PFSK-1 (cell line): ENCODE measurements around the gene RAB6A.

ENCODE experiments used
- FOXP2 ChIP-seq: optimal IDR thresholded peaks from 2 replicates; pipeline ENCODE3; 2011; ENCODE audit warnings: borderline replicate concordance, control low read depth, inconsistent platforms; ENCODE audit not compliant: insufficient read depth; ENCODE audit errors: extremely low read length, extremely low read depth
- POLR2AphosphoS5 ChIP-seq: IDR thresholded peaks from 2 replicates; pipeline ENCODE4 v1.6.1; 2012; ENCODE audit warnings: low read depth, mild to moderate bottlenecking, control low read depth, low read length, moderate library complexity
- REST ChIP-seq, 2 experiments: IDR thresholded peaks; 2 replicates each; pipeline versions ENCODE4 v1.6.1 to v1.8.0; 2011 to 2012; ENCODE audit warnings: low read depth in 2 of 2, low read length in 2 of 2, control low read depth in 1 of 2, inconsistent platforms in 1 of 2, mild to moderate bottlenecking in 1 of 2, moderate library complexity in 1 of 2; ENCODE audit not compliant: insufficient read depth in 1 of 2
- SIN3A ChIP-seq: IDR thresholded peaks from 2 replicates; pipeline ENCODE4 v1.6.1; 2012; ENCODE audit warnings: mild to moderate bottlenecking, low read length, moderate library complexity, borderline replicate concordance; ENCODE audit not compliant: insufficient read depth
- TAF1 ChIP-seq: IDR thresholded peaks from 2 replicates; pipeline ENCODE4 v1.6.1; 2012; ENCODE audit warnings: low read length, control low read depth, borderline replicate concordance; ENCODE audit not compliant: insufficient read depth

The RAB6A gene

DNA sequence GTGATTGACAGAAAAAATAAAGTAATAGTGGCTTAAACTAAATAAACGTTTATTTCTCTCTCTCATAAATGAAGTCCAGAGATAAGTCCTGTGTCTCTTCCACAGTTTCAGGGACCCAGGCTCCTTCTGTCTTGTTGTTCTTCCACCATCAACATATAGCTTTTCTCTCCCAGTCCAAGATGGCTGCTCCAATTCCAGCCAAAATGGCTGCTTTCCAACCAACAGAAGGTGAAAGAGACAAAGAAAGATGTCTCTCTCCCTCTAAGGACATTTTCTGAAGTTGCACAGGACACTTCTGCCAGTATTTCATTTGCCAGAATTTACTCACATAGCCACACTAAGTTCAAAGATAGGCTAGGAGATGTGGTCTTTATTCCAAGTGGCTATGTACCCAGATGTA is 123.9 kb downstream of the RAB6A start:
- TF ChIP-seq SIN3A: no peak
- no peak for TF ChIP-seq REST (IDR thresholded peaks at IDR 0.05; ENCODE audit: insufficient read depth in 1 of 2, low read depth in 2 of 2, low read length in 2 of 2)

DNA sequence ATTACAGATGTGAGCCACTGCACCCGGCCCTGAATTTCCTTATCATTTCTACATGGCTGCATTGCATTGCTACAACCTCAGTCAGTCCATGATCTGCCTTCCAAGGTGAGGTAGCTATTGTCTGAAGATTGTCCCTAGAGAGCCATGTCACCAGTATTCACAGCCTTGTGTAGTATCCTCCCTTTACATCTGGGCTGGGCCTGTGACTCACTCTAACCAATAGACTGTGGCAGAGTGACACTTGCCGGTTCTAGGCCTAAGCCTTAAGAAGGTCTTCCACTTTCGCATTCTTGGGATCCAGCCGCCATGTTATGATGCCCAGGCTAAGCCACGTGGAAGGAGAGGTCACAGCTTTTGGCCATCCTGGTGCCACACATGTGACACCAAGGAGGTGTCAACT is 124.6 kb downstream of the RAB6A start:
- no peak for TF ChIP-seq FOXP2
- TF ChIP-seq TAF1: no peak
- no peak for TF ChIP-seq SIN3A
- TF ChIP-seq POLR2AphosphoS5: no peak
- TF ChIP-seq REST (IDR thresholded peaks at IDR 0.05; ENCODE audit: insufficient read depth in 1 of 2, low read depth in 2 of 2, low read length in 2 of 2): no peak

- TF ChIP-seq REST (IDR thresholded peaks at IDR 0.05; ENCODE audit: insufficient read depth in 1 of 2, low read depth in 2 of 2, low read length in 2 of 2) (no peak), FOXP2 (no peak), TAF1 (no peak), POLR2AphosphoS5 (no peak), SIN3A (no peak)
These were observed 125.2 kb downstream of the RAB6A start for GRCh38 chr11:73635721-73636120.

DNA sequence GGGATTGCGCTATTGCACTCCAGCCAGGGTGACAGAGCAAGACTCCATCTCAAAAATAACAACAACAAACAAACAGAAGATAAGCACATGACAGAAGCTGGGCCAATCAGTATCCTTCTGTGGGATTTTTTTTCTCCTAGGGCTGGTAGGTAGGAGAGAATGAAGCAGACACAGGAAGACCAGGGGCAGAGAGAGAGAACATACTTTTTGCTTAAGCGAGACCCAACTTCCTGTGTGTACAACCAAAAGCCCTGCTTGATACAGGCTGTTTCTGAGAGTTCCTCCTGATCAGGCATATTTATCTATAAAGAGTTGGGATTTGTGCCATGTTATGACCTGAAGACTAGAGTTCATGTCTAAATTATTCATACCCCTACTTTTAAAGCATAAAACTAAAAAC is 126.9 kb downstream of the RAB6A start:
- TF ChIP-seq REST (IDR thresholded peaks at IDR 0.05; ENCODE audit: insufficient read depth in 1 of 2, low read depth in 2 of 2, low read length in 2 of 2): no peak

GRCh38 chr11:73632996-73633395 is 127.9 kb downstream of the RAB6A start:
- no peak for TF ChIP-seq FOXP2
- TF ChIP-seq REST (IDR thresholded peaks at IDR 0.05; ENCODE audit: insufficient read depth in 1 of 2, low read depth in 2 of 2, low read length in 2 of 2): no peak
- no peak for TF ChIP-seq TAF1
- TF ChIP-seq SIN3A: no peak
- no peak for TF ChIP-seq POLR2AphosphoS5
